MM.1S (cell line): Measurements from ENCODE around the gene C1QTNF5.

Experiments used
- DNase-seq: peaks from one replicate; pipeline ENCODE4 v3.0.0-alpha.2; 2015
- H2AFZ ChIP-seq: fragments of 300-600 bp; sonication (generic); 2 replicates; pipeline ENCODE4 v1.6.0; 2016; ENCODE audit warnings: antibody characterized with exemption, low read length
- H3F3A ChIP-seq: fragments of 300-600 bp; sonication (generic); 2 replicates; pipeline ENCODE4 v1.6.1; 2016; ENCODE audit warnings: mild to moderate bottlenecking, antibody characterized with exemption, low read length, moderate library complexity, mixed read lengths; ENCODE audit not compliant: insufficient read depth
- H3K27ac ChIP-seq: fragments of 300-600 bp; sonication (generic); 2 replicates; pipeline ENCODE4 v1.5.1; 2016; ENCODE audit warnings: mild to moderate bottlenecking, low read length
- H3K27me3 ChIP-seq: fragments of 300-600 bp; sonication (generic); replicated peaks from 2 replicates; pipeline ENCODE4 v1.6.0; 2016; ENCODE audit warnings: low read length; ENCODE audit not compliant: insufficient read depth
- H3K36me3 ChIP-seq: fragments of 300-600 bp; sonication (generic); replicated peaks from 2 replicates; pipeline ENCODE4 v1.6.1; 2016; ENCODE audit warnings: mild to moderate bottlenecking, low read length, mixed read lengths; ENCODE audit not compliant: insufficient read depth
- H3K4me1 ChIP-seq: fragments of 300-600 bp; sonication (generic); 2 replicates; pipeline ENCODE4 v1.6.1; 2016; ENCODE audit warnings: low read length, mixed read lengths
- H3K4me2 ChIP-seq: fragments of 300-600 bp; sonication (generic); 2 replicates; pipeline ENCODE4 v1.6.0; 2016; ENCODE audit warnings: low read depth, low read length
- H3K4me3 ChIP-seq: fragments of 300-600 bp; sonication (generic); 2 replicates; pipeline ENCODE4 v1.5.1; 2016; ENCODE audit warnings: low read length, mixed read lengths
- H3K79me2 ChIP-seq: fragments of 300-600 bp; sonication (generic); 2 replicates; pipeline ENCODE4 v1.6.1; 2016; ENCODE audit warnings: mixed run types, low read length, mixed read lengths
- H3K9ac ChIP-seq: fragments of 300-600 bp; sonication (generic); 2 replicates; pipeline ENCODE4 v1.6.1; 2016; ENCODE audit warnings: low read length, mixed read lengths
- H3K9me2 ChIP-seq: fragments of 300-600 bp; sonication (generic); replicated peaks from 2 replicates; pipeline ENCODE4 v1.6.1; 2016; ENCODE audit warnings: mild to moderate bottlenecking, low read length, mixed read lengths; ENCODE audit not compliant: insufficient read depth
- H3K9me3 ChIP-seq: fragments of 300-600 bp; sonication (generic); replicated peaks from 2 replicates; pipeline ENCODE4 v1.6.1; 2016; ENCODE audit warnings: mild to moderate bottlenecking, low read length, mixed read lengths; ENCODE audit not compliant: insufficient read depth
- H4K20me1 ChIP-seq: fragments of 300-600 bp; sonication (generic); 2 replicates; pipeline ENCODE4 v1.6.1; 2016; ENCODE audit warnings: mild to moderate bottlenecking, low read length, moderate library complexity, mixed read lengths; ENCODE audit not compliant: insufficient read depth
- CTCF ChIP-seq: fragments of 300-600 bp; sonication (generic); IDR thresholded peaks from 2 replicates; pipeline ENCODE4 v1.5.1; 2016; ENCODE audit warnings: antibody characterized with exemption, low read length, mixed read lengths
- EZH2 ChIP-seq: fragments of 300-600 bp; sonication (generic); optimal IDR thresholded peaks from 2 replicates; pipeline ENCODE3; 2017; ENCODE audit warnings: low read depth, mild to moderate bottlenecking, antibody characterized with exemption, low read length, mixed read lengths
- EZH2phosphoT487 ChIP-seq: fragments of 300-600 bp; sonication (generic); IDR thresholded peaks from 2 replicates; pipeline ENCODE4 v1.6.1; 2018; ENCODE audit warnings: antibody characterized with exemption, low read length

Gene C1QTNF5

GRCh38 chr11:119347940-119348605, 7.4 kb upstream of the C1QTNF5 start:
- no peak overlapping the region for H2AFZ ChIP-seq
- no peak overlapping the region for H3K27ac ChIP-seq
- H3K4me1 ChIP-seq: no peaks in the 10 kb centered on the region
- H3K9me3 ChIP-seq: no peaks in the 10 kb centered on the region
- no peaks in the 10 kb centered on the region for H3K36me3 ChIP-seq
- TF ChIP-seq EZH2phosphoT487 (no peak), EZH2 (no peak), CTCF (no peak)
- no peak for DNase-seq
- H3K4me3 ChIP-seq: no peak overlapping the region
- H3K79me2 ChIP-seq: no peaks in the 10 kb centered on the region
- H3K9ac ChIP-seq: no peak overlapping the region
- no peak overlapping the region for H3K4me2 ChIP-seq
- H3F3A ChIP-seq: no peaks in the 10 kb centered on the region
- no peaks in the 10 kb centered on the region for H4K20me1 ChIP-seq
- peaks cover 78% of the 10 kb centered on the region for H3K27me3 ChIP-seq
- no peaks in the 10 kb centered on the region for H3K9me2 ChIP-seq

DNA sequence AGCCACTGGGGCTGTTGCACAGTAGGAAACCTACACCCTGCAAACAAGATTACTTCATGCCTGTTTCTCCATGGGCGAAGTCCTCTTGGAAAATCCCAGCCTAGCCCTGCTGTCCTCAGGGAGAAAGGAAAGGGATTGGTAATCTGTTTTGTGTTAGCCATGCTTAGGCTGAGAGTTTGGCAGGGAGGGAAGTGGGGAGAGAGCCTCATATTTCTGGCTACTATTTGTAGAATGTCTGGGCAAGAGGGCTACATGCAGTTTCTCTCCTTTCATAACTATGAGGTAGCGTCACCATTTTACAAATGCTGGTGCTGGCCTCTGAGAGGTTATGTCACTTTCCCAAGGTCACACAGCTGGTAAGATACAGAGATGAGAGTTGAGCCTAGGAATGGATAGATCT, 6.6 kb upstream of the C1QTNF5 start:
- Histone ChIP-seq H3K9me2 (no peaks in the 10 kb centered on the region), H3K36me3 (no peaks in the 10 kb centered on the region), H3K4me2 (no peak overlapping the region), H4K20me1 (no peaks in the 10 kb centered on the region), H3K27ac (no peak overlapping the region), H3K9me3 (no peaks in the 10 kb centered on the region), H3K79me2 (no peaks in the 10 kb centered on the region), H3K4me3 (no peak overlapping the region), H3K4me1 (no peaks in the 10 kb centered on the region), H3F3A (no peaks in the 10 kb centered on the region), H3K27me3 (peaks cover 87% of the 10 kb centered on the region), H2AFZ (no peak overlapping the region), H3K9ac (no peak overlapping the region)
- TF ChIP-seq EZH2phosphoT487: no peak
- TF ChIP-seq EZH2: no peak
- no peak for TF ChIP-seq CTCF
- DNase-seq: no peak

- H3F3A ChIP-seq: no peaks in the 10 kb centered on the region
Measured at GRCh38 chr11:119346605-119347004, 5.9 kb upstream of the C1QTNF5 start, which contains the start of gene MFRP. TSS of gene MFRP (minus strand) at chr11:119346705. CDS start at chr11:119346513, 192 bp downstream.

More at GRCh38 chr11:119346605-119347004, 5.9 kb upstream of the C1QTNF5 start, which contains the start of gene MFRP:
- no peak within 1 kb of the TSS for H3K4me3 ChIP-seq
- H3K4me2 ChIP-seq: no peak within 1 kb of the TSS
- peaks cover 86% of the 10 kb centered on the region for H3K27me3 ChIP-seq
- H4K20me1 ChIP-seq: no peaks in the 10 kb centered on the region
- no peaks in the 10 kb centered on the region for H3K36me3 ChIP-seq
- TF ChIP-seq EZH2: no peak
- no peak for TF ChIP-seq EZH2phosphoT487
- no peak for TF ChIP-seq CTCF
- DNase-seq: no peak
- H3K27ac ChIP-seq: no peak within 1 kb of the TSS
- no peaks in the 10 kb centered on the region for H3K9me3 ChIP-seq
- H3K4me1 ChIP-seq: 0 out of 2 replicates have a peak, but pooled peaks cover under 1% of the 10 kb centered on the region
- H3K79me2 ChIP-seq: no peaks in the 10 kb centered on the region
- H3K9me2 ChIP-seq: no peaks in the 10 kb centered on the region
- H2AFZ ChIP-seq: no peak within 1 kb of the TSS
- H3K9ac ChIP-seq: no peak within 1 kb of the TSS
